HUES64 (cell line): ENCODE results near the gene SGO1.

ENCODE experiments used
- H3K27ac ChIP-seq: 2 replicates; pipeline ENCODE4 v1.7.0; 2013; ENCODE audit warnings: low read depth, low read length, inconsistent platforms
- H3K27me3 ChIP-seq: 2 replicates; pipeline ENCODE4 v1.6.1; 2013; ENCODE audit warnings: mild to moderate bottlenecking, low read length; ENCODE audit not compliant: insufficient read depth
- H3K36me3 ChIP-seq: 2 replicates; pipeline ENCODE4 v1.6.1; 2013; ENCODE audit warnings: mild to moderate bottlenecking, low read length; ENCODE audit not compliant: insufficient read depth
- H3K4me1 ChIP-seq: 2 replicates; pipeline ENCODE4 v1.6.1; 2013; ENCODE audit warnings: mild to moderate bottlenecking, low read length, moderate library complexity; ENCODE audit not compliant: insufficient read depth
- H3K4me3 ChIP-seq: 2 replicates; pipeline ENCODE4 v1.5.1; 2013; ENCODE audit warnings: mild to moderate bottlenecking, low read length, moderate library complexity
- H3K9ac ChIP-seq: 2 replicates; pipeline ENCODE4 v1.6.1; 2013; ENCODE audit warnings: mild to moderate bottlenecking, low read depth, low read length
- H3K9me3 ChIP-seq: 2 replicates; pipeline ENCODE4 v1.6.1; 2013; ENCODE audit warnings: low read depth, low read length; ENCODE audit not compliant: insufficient read depth
- WGBS: fragments of 150-250, 120-280 bp; methylation state at CpG from one replicate; pipeline ENCODE4 v1.1.7; 2013; ENCODE audit warnings: missing lambda C conversion rate; 5-methylcytosine and 5-hydroxymethylcytosine counted together

SGO1 gene

DNA sequence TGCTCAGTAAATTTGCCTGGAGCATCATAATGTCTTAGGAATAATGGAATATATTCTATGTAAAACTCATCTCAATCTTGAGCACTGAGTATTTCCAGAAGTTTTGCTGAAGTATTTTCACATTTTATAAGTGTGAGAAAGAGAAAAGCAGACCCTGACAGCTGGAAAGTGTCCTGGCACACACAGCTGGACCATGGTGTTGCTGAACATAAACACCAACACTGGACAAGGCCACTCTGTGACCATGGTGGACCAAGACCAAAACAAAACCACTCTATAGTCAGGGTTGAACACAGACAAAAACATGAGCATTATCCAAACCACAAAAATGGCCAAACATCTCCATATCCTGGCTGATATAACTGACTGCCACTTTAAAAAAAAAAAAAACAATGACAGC, 15.1 kb upstream of the SGO1 start:
- no peaks in the 10 kb centered on the region for H3K27me3 ChIP-seq
- no peak overlapping the region for H3K9ac ChIP-seq
- no peak overlapping the region for H3K4me3 ChIP-seq
- 0 out of 2 replicates have a peak, but pooled peaks cover 2% of the 10 kb centered on the region for H3K9me3 ChIP-seq
- no peaks in the 10 kb centered on the region for H3K36me3 ChIP-seq
- no peaks in the 10 kb centered on the region for H3K4me1 ChIP-seq
- H3K27ac ChIP-seq: no peak overlapping the region

DNA sequence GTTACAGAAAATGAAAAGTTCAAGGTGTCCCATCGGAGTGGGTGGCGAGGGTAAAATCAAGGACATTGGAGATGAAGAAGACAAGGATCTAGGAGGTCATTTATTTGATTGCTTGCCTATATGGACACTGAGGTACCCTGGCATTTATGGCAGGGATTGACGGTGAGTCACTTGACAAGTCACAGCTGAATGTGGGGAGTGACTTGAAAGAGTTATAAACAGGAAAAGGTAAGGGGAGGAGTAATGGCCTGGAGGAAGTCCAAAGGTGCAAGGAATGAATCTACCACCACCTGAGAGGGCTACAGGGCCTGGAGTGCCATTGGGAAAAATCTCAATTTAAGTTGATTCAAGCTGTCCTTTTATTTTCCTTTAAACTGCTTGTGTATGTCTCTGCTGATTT, 11.8 kb upstream of the SGO1 start:
- WGBS: 89% methylated on average over 3 of the region's 3 CpGs
- H3K9ac ChIP-seq: no peak overlapping the region
- no peaks in the 10 kb centered on the region for H3K9me3 ChIP-seq
- H3K36me3 ChIP-seq: no peaks in the 10 kb centered on the region
- H3K27me3 ChIP-seq: no peaks in the 10 kb centered on the region
- H3K27ac ChIP-seq: no peak overlapping the region
- H3K4me1 ChIP-seq: no peaks in the 10 kb centered on the region
- no peak overlapping the region for H3K4me3 ChIP-seq

DNA sequence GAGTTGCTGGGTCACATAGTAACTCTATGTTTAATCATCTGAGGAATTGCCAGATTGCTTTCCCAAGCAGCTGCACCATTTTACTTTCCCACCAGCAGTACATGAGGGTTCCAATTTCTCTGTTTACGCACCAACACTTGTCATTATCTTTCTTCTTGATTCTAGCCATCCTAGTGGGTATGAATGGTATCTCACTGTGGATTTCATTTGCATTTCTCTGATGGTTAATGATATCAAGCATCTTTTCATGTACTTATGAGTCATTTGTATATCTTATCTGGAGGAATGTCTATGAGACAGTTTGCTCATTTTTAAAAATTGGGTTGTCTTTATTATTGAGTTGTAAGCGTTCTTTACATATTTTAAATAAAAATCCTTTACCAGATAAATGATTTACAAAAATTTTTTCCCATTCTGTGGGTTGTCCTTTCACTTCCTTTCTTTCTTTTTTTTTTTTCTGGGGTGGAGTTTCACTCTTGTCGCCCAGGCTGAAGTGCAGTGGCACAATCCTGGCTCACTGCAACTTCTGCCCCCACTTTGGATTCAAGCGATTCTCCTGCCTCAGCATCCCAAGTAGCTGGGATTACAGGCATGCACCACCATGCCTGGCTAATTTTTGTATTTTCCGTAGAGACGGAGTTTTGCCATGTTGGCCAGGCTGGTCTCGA, 8.9 kb upstream of the SGO1 start:
- no peaks in the 10 kb centered on the region for H3K4me1 ChIP-seq
- WGBS: 96% methylated on average over 6 of the region's 7 CpGs
- no peaks in the 10 kb centered on the region for H3K36me3 ChIP-seq
- H3K9ac ChIP-seq: no peak overlapping the region
- H3K4me3 ChIP-seq: no peak overlapping the region
- H3K27me3 ChIP-seq: no peaks in the 10 kb centered on the region
- no peak overlapping the region for H3K27ac ChIP-seq
- no peaks in the 10 kb centered on the region for H3K9me3 ChIP-seq

DNA sequence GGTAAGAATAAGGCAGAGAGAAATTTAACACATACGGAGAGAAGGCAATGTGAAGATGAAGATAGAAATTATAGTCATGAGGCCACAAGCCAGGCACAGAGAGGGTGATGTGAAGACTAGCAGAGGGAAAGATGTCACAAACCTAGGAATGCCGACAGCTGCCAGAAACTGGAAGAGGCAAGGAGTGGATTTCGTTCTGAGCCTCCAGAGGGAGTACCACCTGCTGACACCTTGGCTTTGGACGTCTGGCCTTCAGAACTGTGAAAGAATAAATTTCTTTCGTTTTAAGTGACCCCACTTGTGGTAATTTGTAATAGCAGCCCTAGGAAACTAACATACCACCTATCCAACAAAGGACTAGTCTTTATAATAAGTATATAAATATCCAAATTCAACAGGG, 5.0 kb upstream of the SGO1 start:
- no peak overlapping the region for H3K9ac ChIP-seq
- no peaks in the 10 kb centered on the region for H3K36me3 ChIP-seq
- H3K27ac ChIP-seq: no peak overlapping the region
- peaks cover 6% of the 10 kb centered on the region; the same call in 1 of the 2 replicates for H3K4me1 ChIP-seq
- H3K27me3 ChIP-seq: no peaks in the 10 kb centered on the region
- WGBS: 50% methylated on average over 4 of the region's 5 CpGs
- H3K4me3 ChIP-seq: no peak overlapping the region
- H3K9me3 ChIP-seq: no peaks in the 10 kb centered on the region

DNA sequence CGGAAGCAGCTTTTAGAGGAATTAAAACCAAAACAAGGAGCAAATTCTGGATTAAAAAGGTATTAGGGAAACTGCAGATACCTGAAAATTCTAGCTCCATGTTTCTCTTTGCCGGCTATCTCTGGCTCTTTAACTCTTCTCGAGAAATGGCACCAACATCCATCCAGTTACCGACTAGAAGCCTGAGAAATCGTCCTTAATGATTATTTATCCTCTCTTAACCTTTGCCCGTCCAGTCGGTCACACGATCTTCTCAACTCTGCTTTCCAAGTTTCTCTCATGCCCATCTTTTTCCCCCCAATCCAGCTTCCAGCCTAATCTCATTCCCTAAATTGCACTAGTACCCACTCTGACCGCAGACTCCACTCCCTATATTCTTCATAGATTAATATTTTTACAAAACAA, 596 bp upstream of the SGO1 start:
- H3K27ac ChIP-seq: peak overlapping the region; percentile 84
- H3K4me3 ChIP-seq: peak overlapping the region; percentile 85
- H3K9ac ChIP-seq: peak overlapping the region; percentile 91
- no peaks in the 10 kb centered on the region for H3K9me3 ChIP-seq
- peaks cover 13% of the 10 kb centered on the region for H3K4me1 ChIP-seq
- 2% methylated on average over 9 of the region's 9 CpGs for WGBS
- peaks cover 22% of the 10 kb centered on the region for H3K36me3 ChIP-seq
- H3K27me3 ChIP-seq: no peaks in the 10 kb centered on the region

DNA sequence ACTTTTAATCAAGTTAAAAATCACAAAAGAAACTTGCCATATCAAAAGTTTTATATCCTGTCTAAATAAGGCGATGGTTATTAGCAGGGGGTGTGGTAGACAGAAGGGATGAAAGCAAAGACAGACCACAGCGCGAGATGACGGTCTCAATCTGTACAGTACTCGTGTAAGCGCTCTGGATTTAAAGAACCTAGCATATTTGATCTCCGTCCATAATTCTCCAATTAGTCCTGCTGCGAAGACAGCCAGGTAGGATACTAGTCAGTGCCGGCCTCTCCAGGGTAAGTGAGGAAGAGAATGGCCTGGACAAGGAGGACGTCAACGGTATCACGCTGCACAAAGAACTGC, 701 bp downstream of the SGO1 start:
- H3K9ac ChIP-seq: peak overlapping the region; percentile 91
- peak overlapping the region; percentile 89 for H3K27ac ChIP-seq
- no peaks in the 10 kb centered on the region for H3K9me3 ChIP-seq
- peak overlapping the region; percentile 85 for H3K4me3 ChIP-seq
- peaks cover 13% of the 10 kb centered on the region for H3K4me1 ChIP-seq
- under 1% methylated on average over 12 of the region's 12 CpGs for WGBS
- H3K27me3 ChIP-seq: no peaks in the 10 kb centered on the region
- peaks cover 35% of the 10 kb centered on the region for H3K36me3 ChIP-seq

DNA sequence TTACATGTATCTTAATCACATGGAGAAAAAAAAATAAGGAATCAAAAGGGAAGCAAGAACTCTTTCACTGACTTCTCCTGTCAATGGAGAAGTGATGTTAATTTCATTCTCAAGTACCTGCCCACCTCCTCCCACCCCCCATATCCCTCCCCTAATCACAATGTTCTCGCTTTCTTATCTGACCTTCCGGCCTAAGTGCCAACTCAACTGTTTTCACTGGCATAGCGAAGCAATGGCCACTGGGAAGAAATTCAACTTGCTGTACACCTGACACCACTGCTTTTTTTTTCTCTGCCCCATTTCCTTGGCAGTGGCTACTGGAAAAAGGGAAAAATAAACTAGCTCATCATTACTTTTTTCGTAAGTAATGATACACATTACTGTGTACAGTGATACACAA, 3.8 kb downstream of the SGO1 start:
- Histone ChIP-seq H3K36me3 (peaks cover 66% of the 10 kb centered on the region), H3K27me3 (no peaks in the 10 kb centered on the region), H3K9me3 (no peaks in the 10 kb centered on the region), H3K4me1 (peaks cover 11% of the 10 kb centered on the region), H3K4me3 (no peak overlapping the region), H3K27ac (no peak overlapping the region), H3K9ac (no peak overlapping the region)
- WGBS: 93% methylated on average over 4 of the region's 4 CpGs

DNA sequence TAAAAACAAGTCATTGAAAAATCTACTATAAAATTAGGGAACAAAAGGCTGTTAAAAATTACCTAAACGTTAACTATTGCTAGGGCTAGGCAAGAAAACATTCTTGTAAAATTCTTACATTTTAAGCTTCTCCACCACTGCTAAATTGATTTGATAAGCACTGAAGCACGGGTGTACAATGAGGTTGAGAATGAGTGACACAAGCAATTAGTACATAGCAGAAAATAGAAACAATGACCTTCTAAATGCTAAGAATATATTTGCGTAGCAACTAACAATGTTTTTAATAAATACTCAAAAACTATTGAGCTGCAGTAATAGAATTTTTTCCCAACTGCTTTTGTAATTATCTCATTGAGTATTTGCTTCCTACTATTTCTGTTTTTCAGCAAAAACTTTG, 4.7 kb downstream of the SGO1 start:
- Histone ChIP-seq H3K9me3 (no peaks in the 10 kb centered on the region), H3K4me3 (no peak overlapping the region), H3K36me3 (peaks cover 76% of the 10 kb centered on the region), H3K9ac (no peak overlapping the region), H3K27me3 (no peaks in the 10 kb centered on the region), H3K4me1 (peaks cover 7% of the 10 kb centered on the region; the same call in 1 of the 2 replicates), H3K27ac (no peak overlapping the region)
- WGBS: 80% methylated on average over 1 of the region's 3 CpGs

DNA sequence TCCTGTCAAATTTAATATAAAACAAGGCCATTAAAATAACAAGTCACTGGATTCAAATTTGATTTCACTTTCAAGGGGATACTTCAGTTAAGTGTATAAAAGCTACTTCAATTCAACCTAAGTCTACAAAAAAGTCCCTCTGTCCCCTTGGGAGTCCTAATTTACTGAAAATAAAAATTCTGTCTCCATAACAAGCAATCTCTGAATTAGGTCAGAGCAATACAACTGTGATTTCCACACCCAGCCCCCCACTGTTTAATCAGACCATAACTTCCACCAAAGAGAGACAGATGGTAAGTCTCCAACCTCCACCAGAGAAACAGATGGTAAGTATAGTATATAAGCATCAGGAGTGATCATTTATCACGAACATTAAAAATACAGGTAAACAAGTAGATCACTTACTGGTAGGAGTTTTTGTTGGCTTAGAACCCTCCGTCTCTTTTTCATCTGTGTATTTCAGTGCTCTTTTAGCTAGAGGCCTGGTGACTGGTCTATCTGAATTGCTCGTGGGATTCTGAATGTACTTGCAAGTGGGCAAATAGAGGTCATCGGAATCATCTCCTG, 12.1 kb downstream of the SGO1 start:
- H3K27ac ChIP-seq: no peak overlapping the region
- H3K36me3 ChIP-seq: peaks cover 94% of the 10 kb centered on the region
- no peak overlapping the region for H3K9ac ChIP-seq
- H3K9me3 ChIP-seq: no peaks in the 10 kb centered on the region
- H3K4me1 ChIP-seq: no peaks in the 10 kb centered on the region
- WGBS: 98% methylated on average over 4 of the region's 4 CpGs
- no peak overlapping the region for H3K4me3 ChIP-seq
- no peaks in the 10 kb centered on the region for H3K27me3 ChIP-seq

DNA sequence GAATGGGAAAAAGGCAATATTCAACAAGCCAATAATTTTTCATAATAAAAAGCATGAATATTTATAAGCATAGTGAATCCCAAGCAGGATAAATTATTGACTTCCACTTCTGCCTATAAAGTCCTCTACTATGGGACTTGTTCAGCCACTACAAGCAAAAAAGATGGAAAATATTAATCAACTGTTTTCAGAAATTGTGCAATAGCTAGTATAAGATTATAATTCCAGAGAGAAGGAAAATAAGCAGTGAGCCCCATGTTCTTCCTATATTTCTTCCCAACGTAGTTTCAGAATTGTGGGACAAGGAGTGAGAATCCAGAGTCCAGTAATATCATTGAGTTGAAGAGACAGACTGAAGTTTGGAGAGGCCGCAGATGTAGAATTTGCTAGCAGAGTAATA, 24.3 kb downstream of the SGO1 start:
- H3K9ac ChIP-seq: no peak overlapping the region
- H3K27ac ChIP-seq: no peak overlapping the region
- H3K9me3 ChIP-seq: no peaks in the 10 kb centered on the region
- no peaks in the 10 kb centered on the region for H3K27me3 ChIP-seq
- WGBS: 91% methylated on average over 2 of the region's 2 CpGs
- H3K4me1 ChIP-seq: no peaks in the 10 kb centered on the region
- peaks cover 87% of the 10 kb centered on the region for H3K36me3 ChIP-seq
- H3K4me3 ChIP-seq: no peak overlapping the region

DNA sequence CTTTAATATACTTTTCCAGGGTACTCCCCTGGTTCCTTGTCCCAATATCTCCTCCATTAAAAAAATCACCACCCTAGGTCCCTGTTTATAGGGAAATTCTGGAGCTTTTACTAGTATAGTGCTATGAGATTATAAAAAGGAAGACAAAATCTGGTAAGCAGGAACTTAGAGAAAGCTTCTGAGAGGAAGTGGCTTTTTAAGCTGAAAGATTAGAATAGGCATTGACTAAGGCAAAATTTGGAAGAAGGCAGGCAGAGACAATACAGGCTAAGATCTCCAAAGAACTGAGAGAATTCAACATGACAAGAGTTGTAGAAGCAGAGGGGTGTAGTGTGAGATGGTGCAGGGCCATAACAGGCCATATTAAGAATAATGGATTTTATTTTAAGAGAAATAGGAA, 25.8 kb downstream of the SGO1 start:
- Histone ChIP-seq H3K9ac (no peak overlapping the region), H3K36me3 (peaks cover 82% of the 10 kb centered on the region), H3K4me1 (no peaks in the 10 kb centered on the region), H3K9me3 (no peaks in the 10 kb centered on the region), H3K4me3 (no peak overlapping the region), H3K27me3 (no peaks in the 10 kb centered on the region), H3K27ac (no peak overlapping the region)

DNA sequence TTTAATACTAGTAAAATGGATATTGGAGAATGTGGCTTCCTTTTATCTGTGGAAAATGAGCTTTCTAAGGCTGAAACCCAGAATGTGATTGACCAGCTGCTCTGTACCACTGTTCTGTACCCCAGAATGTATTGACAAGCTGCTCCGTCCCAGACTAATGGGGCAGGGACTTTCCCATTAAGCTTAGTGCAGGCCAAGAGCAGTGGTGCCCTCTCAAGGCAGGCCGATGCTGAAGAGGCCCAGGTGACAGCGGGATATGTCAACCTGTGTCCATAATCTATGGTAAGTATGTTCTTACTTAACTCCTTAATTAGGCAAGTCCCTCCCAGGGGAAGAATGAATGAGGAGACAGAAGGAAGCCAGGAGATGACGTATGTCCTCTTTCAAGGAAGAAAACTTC, 31.1 kb downstream of the SGO1 start:
- no peak overlapping the region for H3K4me3 ChIP-seq
- H3K36me3 ChIP-seq: peaks cover 47% of the 10 kb centered on the region
- no peaks in the 10 kb centered on the region for H3K9me3 ChIP-seq
- H3K27me3 ChIP-seq: no peaks in the 10 kb centered on the region
- H3K4me1 ChIP-seq: no peaks in the 10 kb centered on the region
- no peak overlapping the region for H3K27ac ChIP-seq
- H3K9ac ChIP-seq: no peak overlapping the region
- 87% methylated on average over 3 of the region's 4 CpGs for WGBS
